Measurements from ENCODE around the gene ID3. TPM values are rescaled to one million over a fixed set of nuclear protein-coding genes. Genes with fewer than 3 reads are reported as not detected.

The ID3 gene
- total and polyA plus RNA-seq, 2 of the 8 experiments (the other 6 are each of a cell fraction or from before 2014, with no cell fraction given): 240 to 304 TPM

GRCh38 chr1:23593042-23593521 is 33.8 kb upstream of the ID3 start:
- TF ChIP-seq BRCA1 (IDR thresholded peaks at IDR 0.05; ENCODE audit: low read depth, low read length) (no peak), CREB1 (IDR thresholded peaks at IDR 0.05) (no peak), TEAD4 (IDR thresholded peaks at IDR 0.05; ENCODE audit: low read depth, low read length) (no peak), TAF7 (optimal IDR thresholded peaks at IDR 0.05; ENCODE audit: borderline replicate concordance, low read depth, low read length) (no peak), KDM1A (IDR thresholded peaks at IDR 0.05; ENCODE audit: borderline replicate concordance, low read length) (no peak; the same call in 1 of the 2 replicates), JUN (IDR thresholded peaks at IDR 0.05; ENCODE audit: low read depth, low read length) (no peak), SAP30 (IDR thresholded peaks at IDR 0.05; ENCODE audit: insufficient read depth, insufficient replicate concordance, low read length) (no peak), POLR2A (IDR thresholded peaks at IDR 0.05; ENCODE audit: control extremely low read depth in 1 of 2, low read depth in 2 of 2, low read length in 2 of 2) (no peak), EGR1 (IDR thresholded peaks at IDR 0.05; ENCODE audit: borderline replicate concordance, low read depth, low read length) (no peak), GTF2F1 (IDR thresholded peaks at IDR 0.05; ENCODE audit: borderline replicate concordance, low read depth, low read length) (no peak), NANOG (IDR thresholded peaks at IDR 0.05; ENCODE audit: insufficient read depth, low read depth, low read length, poor library complexity, severe bottlenecking) (no peak)
- Histone ChIP-seq H3K4me1 (replicated peaks in 1 of 4; ENCODE audit: control insufficient read depth in 3 of 4, insufficient read depth in 4 of 4, low read length in 3 of 4) (peaks cover 8 to 32% (median 12%) of the 10 kb centered on the region in 4 experiments), H3K18ac (ENCODE audit: extremely low read depth, low read length) (peak overlapping the region; percentile 36; the same call in 1 of the 2 replicates), H4K8ac (ENCODE audit: extremely low read depth, insufficient read depth, low read length) (no peak overlapping the region), H3K4me3 (ENCODE audit: extremely low read depth in 1 of 4, insufficient read depth in 2 of 4, low read depth in 3 of 4, low read length in 4 of 4) (no peak overlapping the region), H4K20me1 (replicated peaks in 1 of 2; ENCODE audit: control insufficient read depth in 1 of 2, insufficient read depth in 2 of 2, low read length in 2 of 2) (no peaks in the 10 kb centered on the region), H3K9me3 (ENCODE audit: insufficient read depth in 2 of 2, low read depth in 1 of 2, low read length in 1 of 2) (no peaks in the 10 kb centered on the region), H3K23me2 (ENCODE audit: low read depth, low read length) (no peaks in the 10 kb centered on the region; the same call in 1 of the 2 replicates), H3K4me2 (ENCODE audit: insufficient read depth in 1 of 2, low read depth in 2 of 2, low read length in 2 of 2) (no peak overlapping the region), H3K14ac (ENCODE audit: insufficient read length) (no peak overlapping the region), H3K27ac (ENCODE audit: low read depth, low read length) (no peak overlapping the region), H3K9ac (replicated peaks in 1 of 4; ENCODE audit: extremely low read depth in 1 of 4, low read depth in 3 of 4, low read length in 3 of 4) (no peak overlapping the region), H3K56ac (replicated peaks; ENCODE audit: insufficient read length, low read depth, low read length) (no peak overlapping the region), H2BK5ac (ENCODE audit: low read depth, low read length) (peak overlapping the region; percentile 93; the same call in 1 of the 2 replicates), H3K79me2 (ENCODE audit: control insufficient read depth in 1 of 2, insufficient read depth in 2 of 2, low read length in 2 of 2) (no peaks in the 10 kb centered on the region), H4K91ac (replicated peaks; ENCODE audit: insufficient read length, low read length) (peak overlapping the region; percentile 82), H3K79me1 (ENCODE audit: low read depth, low read length) (no peaks in the 10 kb centered on the region), H2BK15ac (ENCODE audit: low read length) (no peak overlapping the region), H2BK120ac (replicated peaks; ENCODE audit: low read depth, low read length) (peak overlapping the region; percentile 80), H3K36me3 (ENCODE audit: control insufficient read depth in 2 of 4, insufficient read depth in 4 of 4, low read length in 3 of 4) (no peaks in the 10 kb centered on the region), H2AK5ac (ENCODE audit: low read depth, low read length) (peak overlapping the region; percentile 33; the same call in 1 of the 2 replicates), H3K4ac (replicated peaks; ENCODE audit: insufficient read length, low read depth, low read length) (peak overlapping the region; percentile 33), H2BK12ac (ENCODE audit: low read depth, low read length) (peak overlapping the region; percentile 77; the same call in 1 of the 2 replicates), H2AFZ (ENCODE audit: low read length) (no peak overlapping the region), H3K23ac (ENCODE audit: insufficient read length) (no peak overlapping the region), H2BK20ac (ENCODE audit: low read length) (peak overlapping the region; percentile 96), H4K5ac (ENCODE audit: insufficient read length, low read depth, low read length) (no peak overlapping the region), H3K27me3 (replicated peaks in 1 of 4; ENCODE audit: control insufficient read depth in 3 of 4, extremely low read depth in 1 of 4, insufficient read depth in 3 of 4, low read length in 3 of 4) (no peaks in the 10 kb centered on the region; a peak in 1 of 7 replicates)
- FAIRE-seq (no peak), DNase-seq (ENCODE audit: low read depth in 1 of 2, low spot score in 2 of 2) (no peak)
- CTCF ChIA-PET (ENCODE audit: partially characterized antibody): interaction anchor here (1.1 to 4.3 kb wide), 10 partner anchors 13 to 189 kb away, joined by 3 to 32 read pairs (median 3); no protein-coding TSS in a partner anchor
- 91% methylated on average over 5 of the region's 5 CpGs; no CpG with 5 or more reads in 1 of the 2 experiments for WGBS, 2 experiments (ENCODE audit: extremely low coverage in 1 of 2, insufficient coverage in 1 of 2, insufficient read length in 1 of 2, insufficient replicate concordance in 2 of 2, low coverage in 1 of 2, low lambda C conversion rate in 2 of 2, missing lambda C conversion rate in 1 of 2)
- POLR2A ChIA-PET (ENCODE audit: partially characterized antibody): interaction anchor here (1.4 to 26.0 kb wide), 3 partner anchors 10 to 31 kb away, joined by 3 to 547 read pairs (median 7); partner anchors contain the start of gene ID3

All from H1 (cell line).